GM06990 (cell line): Measurements from ENCODE around the gene PRPF4.

Source experiments
- DNase-seq: peaks from one replicate; pipeline ENCODE4 v3.0.0-alpha.2; 2011; ENCODE audit not compliant: insufficient read length; ENCODE audit errors: extremely low read depth
- H3K27me3 ChIP-seq: replicated peaks from 2 replicates; pipeline ENCODE4 v1.6.0; 2011; ENCODE audit warnings: low read length; ENCODE audit not compliant: control insufficient read depth, insufficient read depth
- H3K36me3 ChIP-seq: 2 replicates; pipeline ENCODE4 v1.5.1; 2011; ENCODE audit warnings: low read length; ENCODE audit not compliant: control insufficient read depth, insufficient read depth
- H3K4me3 ChIP-seq: replicated peaks from 2 replicates; pipeline ENCODE4 v1.5.1; 2011; ENCODE audit warnings: low read depth, mild to moderate bottlenecking, control low read depth, low read length
- TF ChIP-seq, protein P1 (sequence below): IDR thresholded peaks from 2 replicates; pipeline ENCODE4 v1.5.1; 2011; ENCODE audit warnings: low read length, control low read depth, mild to moderate bottlenecking, inconsistent platforms; ENCODE audit not compliant: insufficient read depth, poor library complexity, severe bottlenecking

Gene PRPF4

DNA sequence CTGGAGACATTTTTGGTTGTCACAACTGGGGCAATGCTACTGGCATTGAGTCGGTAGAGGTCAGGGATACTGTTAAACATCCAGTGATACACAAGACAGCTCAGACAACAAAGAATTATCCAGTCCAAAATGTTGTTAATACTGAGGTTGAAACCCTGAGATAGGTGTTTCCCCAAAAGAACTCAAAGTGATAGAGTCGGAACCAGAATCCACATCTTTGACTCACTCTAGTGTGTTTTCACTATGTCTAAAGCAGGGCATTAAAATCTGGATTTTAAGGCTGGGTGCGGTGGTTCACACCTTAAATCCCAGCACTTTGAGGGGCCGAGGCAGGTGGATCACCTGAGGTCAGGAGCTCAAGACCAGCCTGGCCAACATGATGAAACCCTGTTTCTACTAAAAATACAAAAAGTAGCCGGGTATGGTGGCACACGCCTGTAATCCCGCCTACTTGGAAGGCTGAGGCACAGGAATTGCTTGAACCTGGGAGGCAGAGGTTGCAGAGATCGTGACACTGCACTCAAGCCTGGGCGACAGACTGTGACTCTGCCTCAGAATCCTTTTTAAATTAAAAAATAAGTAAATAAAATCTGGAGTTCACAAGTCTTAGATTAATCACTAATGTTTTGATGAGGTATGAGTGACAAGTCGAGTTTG, 37.1 kb upstream of the PRPF4 start:
- DNase-seq: no peak
- Histone ChIP-seq H3K4me3 (no peak overlapping the region), H3K36me3 (no peaks in the 10 kb centered on the region), H3K27me3 (no peaks in the 10 kb centered on the region)
- TF ChIP-seq, protein P1, sequence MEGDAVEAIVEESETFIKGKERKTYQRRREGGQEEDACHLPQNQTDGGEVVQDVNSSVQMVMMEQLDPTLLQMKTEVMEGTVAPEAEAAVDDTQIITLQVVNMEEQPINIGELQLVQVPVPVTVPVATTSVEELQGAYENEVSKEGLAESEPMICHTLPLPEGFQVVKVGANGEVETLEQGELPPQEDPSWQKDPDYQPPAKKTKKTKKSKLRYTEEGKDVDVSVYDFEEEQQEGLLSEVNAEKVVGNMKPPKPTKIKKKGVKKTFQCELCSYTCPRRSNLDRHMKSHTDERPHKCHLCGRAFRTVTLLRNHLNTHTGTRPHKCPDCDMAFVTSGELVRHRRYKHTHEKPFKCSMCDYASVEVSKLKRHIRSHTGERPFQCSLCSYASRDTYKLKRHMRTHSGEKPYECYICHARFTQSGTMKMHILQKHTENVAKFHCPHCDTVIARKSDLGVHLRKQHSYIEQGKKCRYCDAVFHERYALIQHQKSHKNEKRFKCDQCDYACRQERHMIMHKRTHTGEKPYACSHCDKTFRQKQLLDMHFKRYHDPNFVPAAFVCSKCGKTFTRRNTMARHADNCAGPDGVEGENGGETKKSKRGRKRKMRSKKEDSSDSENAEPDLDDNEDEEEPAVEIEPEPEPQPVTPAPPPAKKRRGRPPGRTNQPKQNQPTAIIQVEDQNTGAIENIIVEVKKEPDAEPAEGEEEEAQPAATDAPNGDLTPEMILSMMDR: no peak

DNA sequence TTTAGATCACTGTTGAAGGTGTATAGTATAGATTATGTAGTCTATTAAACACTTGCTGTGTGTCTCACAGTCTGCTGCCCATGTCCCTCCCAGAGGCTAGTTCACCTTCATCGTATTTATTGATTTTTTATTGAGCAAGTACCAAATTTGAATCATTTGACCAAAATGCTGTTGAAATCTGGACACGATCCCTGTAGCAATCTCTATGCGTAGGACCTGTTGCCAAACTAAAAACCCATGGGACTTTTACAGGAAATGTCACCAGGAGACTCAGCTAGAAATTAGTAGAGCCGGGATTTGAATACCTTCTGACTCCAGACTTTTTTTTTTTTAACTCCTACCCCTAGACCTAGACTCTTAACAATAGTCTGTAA, 36.6 kb upstream of the PRPF4 start:
- TF ChIP-seq, protein P1: no peak
- Histone ChIP-seq H3K36me3 (no peaks in the 10 kb centered on the region), H3K27me3 (no peaks in the 10 kb centered on the region), H3K4me3 (no peak overlapping the region)
- DNase-seq: no peak

DNA sequence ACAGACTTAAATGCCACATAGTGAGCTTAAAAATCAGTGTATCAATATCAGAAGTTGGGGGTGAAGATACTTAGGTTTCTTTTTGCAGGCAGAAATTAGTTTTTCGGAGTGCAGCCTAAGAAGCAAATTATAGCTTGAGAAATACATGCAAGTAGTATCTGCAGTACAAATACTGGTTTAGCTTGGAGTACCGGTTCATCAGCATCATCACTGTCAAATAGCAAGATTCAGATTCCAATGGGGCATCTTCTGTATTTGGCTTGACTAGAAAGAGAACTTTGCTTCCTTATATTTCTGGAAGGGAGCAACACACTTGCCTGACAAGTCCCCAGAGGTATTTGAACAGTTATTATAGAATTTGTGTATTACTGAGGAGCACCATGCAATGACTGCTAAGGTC, 34.3 kb upstream of the PRPF4 start:
- no peak overlapping the region for H3K4me3 ChIP-seq
- DNase-seq: no peak
- TF ChIP-seq, protein P1: no peak
- H3K27me3 ChIP-seq: no peaks in the 10 kb centered on the region
- no peaks in the 10 kb centered on the region for H3K36me3 ChIP-seq

DNA sequence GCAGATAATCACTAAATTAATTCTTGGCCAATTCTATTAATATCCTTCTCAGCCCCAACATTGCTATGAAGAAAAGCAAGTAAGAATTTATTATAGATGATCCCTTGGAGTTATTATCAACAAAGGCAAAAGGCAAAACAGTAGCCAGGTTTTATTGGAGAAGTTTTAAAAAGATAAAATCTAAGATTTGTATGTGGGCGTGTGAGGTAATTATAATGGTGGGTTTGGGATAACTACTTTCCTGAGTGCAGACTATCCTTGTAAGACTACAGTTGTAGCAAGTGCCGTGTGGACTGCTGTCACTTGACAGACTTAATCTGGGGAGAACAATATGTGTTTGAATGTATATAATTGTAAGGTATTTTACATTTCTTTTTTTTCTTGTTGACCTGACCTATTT, 30.9 kb upstream of the PRPF4 start:
- H3K27me3 ChIP-seq: no peaks in the 10 kb centered on the region
- no peak overlapping the region for H3K4me3 ChIP-seq
- TF ChIP-seq, protein P1: no peak
- DNase-seq: no peak
- no peaks in the 10 kb centered on the region for H3K36me3 ChIP-seq

DNA sequence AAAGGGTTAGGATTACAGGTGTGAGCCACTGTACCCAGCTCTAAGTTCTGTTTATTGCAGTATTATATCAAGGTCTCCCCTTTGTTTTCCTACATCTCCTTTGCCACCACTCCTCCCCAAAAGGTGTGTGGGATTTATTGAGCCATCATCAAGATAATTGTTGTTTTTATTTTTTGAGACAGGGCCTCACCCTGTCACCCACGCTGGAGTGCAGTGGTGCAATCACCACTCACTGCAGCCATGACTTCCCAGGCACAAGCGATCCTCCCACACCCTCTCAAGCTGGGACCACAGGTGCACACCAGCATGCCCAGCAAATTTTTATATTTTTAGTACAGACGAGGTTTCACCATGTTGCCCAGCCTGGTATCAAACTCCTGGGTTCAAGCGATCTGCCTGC, 29.6 kb upstream of the PRPF4 start:
- Histone ChIP-seq H3K36me3 (no peaks in the 10 kb centered on the region), H3K27me3 (no peaks in the 10 kb centered on the region), H3K4me3 (no peak overlapping the region)
- no peak for DNase-seq
- TF ChIP-seq, protein P1: no peak

DNA sequence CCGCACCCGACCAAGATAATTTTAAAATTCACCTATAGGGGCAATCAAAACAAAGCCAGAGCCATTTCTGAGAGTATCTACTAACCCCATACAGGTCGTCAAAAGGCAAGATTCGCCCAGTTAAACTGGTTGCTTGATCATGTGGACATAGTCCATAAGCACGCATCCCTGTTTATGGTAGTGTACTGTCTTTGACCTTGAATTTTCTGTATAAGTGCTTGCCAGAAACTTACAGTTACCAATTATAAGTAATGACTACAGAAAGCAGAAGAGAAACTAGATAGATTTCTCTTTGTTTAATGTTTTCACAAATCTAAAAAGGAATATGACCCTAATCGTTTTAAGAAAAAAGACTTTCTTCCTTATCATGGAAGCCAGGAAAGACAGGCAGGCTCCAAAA, 28.5 kb upstream of the PRPF4 start:
- H3K36me3 ChIP-seq: no peaks in the 10 kb centered on the region
- H3K4me3 ChIP-seq: no peak overlapping the region
- TF ChIP-seq, protein P1: no peak
- no peaks in the 10 kb centered on the region for H3K27me3 ChIP-seq
- no peak for DNase-seq
